Upper lobe of left lung (tissue), 6 donors: ENCODE results near the gene STAG1. TPM values are rescaled to one million over a fixed set of nuclear protein-coding genes. Genes with fewer than 3 reads are reported as not detected.

ENCODE experiments used
- ATAC-seq, 2 donors: fragments of 200-7000 bp; cut with Tn5 transposase; one replicate each; pipeline ENCODE4 v1.9.1; 2022; ENCODE audit warnings: mild to moderate bottlenecking in 2 of 2, moderate library complexity in 2 of 2; ENCODE audit not compliant: low FRiP score in 2 of 2
- DNase-seq, 2 donors: peaks; one replicate each; pipeline ENCODE4 v3.0.0-alpha.2; 2019 to 2020
- H3K27ac ChIP-seq, 4 donors: fragments of 200-600 bp; sonication (generic); one replicate each; pipeline ENCODE4 v1.5.1; 2016 to 2019
- H3K27me3 ChIP-seq, 4 donors: fragments of 200-600 bp; sonication (generic); one replicate each; pipeline ENCODE4 v1.5.1; 2017 to 2019
- H3K36me3 ChIP-seq, 4 donors: fragments of 200-600 bp; sonication (generic); one replicate each; pipeline ENCODE4 v1.5.1; 2016 to 2019
- H3K4me1 ChIP-seq, 4 donors: fragments of 200-600 bp; sonication (generic); one replicate each; pipeline ENCODE4 v1.5.1; 2018 to 2019
- H3K4me3 ChIP-seq, 4 donors: fragments of 200-600 bp; sonication (generic); one replicate each; pipeline ENCODE4 v1.5.1; 2017 to 2019; ENCODE audit warnings: mild to moderate bottlenecking in 2 of 4, moderate library complexity in 1 of 4
- H3K9me3 ChIP-seq, 4 donors: fragments of 200-600 bp; sonication (generic); one replicate each; pipeline ENCODE4 v1.5.1; 2018 to 2019
- EP300 ChIP-seq, 4 donors: sonication (generic); formaldehyde crosslinking; IDR thresholded peaks; one replicate each; pipeline ENCODE4 v1.5.1; 2017; ENCODE audit warnings: antibody characterized with exemption in 4 of 4, control low read depth in 2 of 4
- POLR2A ChIP-seq, 4 donors: fragments of 450-650 bp; IDR thresholded peaks; one replicate each; pipeline ENCODE4 v1.5.1; 2016 to 2017; ENCODE audit warnings: antibody characterized with exemption in 4 of 4, mild to moderate bottlenecking in 2 of 4
- POLR2AphosphoS5 ChIP-seq, 2 donors: sonication (generic); formaldehyde crosslinking; IDR thresholded peaks; one replicate each; pipeline ENCODE4 v1.5.1; 2017; ENCODE audit warnings: antibody characterized with exemption in 2 of 2
- WGBS, 2 donors: methylation state at CpG; one replicate each; pipeline ENCODE4 v1.1.5; 2017 to 2018; 5-methylcytosine and 5-hydroxymethylcytosine counted together
- total RNA-seq, 6 donors: library from RNA; depleted of rRNA in 4 of 6; stranded (reverse); fragments of >200 nt in 4 of 6; gene quantifications; one replicate each; pipeline versions ENCODE4 v1.1.0 to v1.2.1, GENCODE V29; 2016 to 2021
- TF ChIP-seq, protein P1 (sequence below), 6 experiments: fragments of 450-650 bp in 4 of 6; fragments of 200-600 bp in 2 of 6; sonication (generic) in 2 of 6; IDR thresholded peaks; one replicate each; pipeline ENCODE4 v1.5.1; 2016 to 2019; ENCODE audit warnings: antibody characterized with exemption in 6 of 6
- donor health status: DM: no; HTN: no; CAD: no; lungs with moderate emphysema.
- donor health status: DM: no; HTN: yes; CAD: no; lungs with severe emphysema.

Gene STAG1
- total RNA-seq, 6 donors from 2014 or later, result 19.1 to 65.0 (median 34.2) TPM

GRCh38 chr3:136642711-136643110, 109.5 kb downstream of the STAG1 start:
- DNase-seq (no peak), ATAC-seq (no peak)
- Histone ChIP-seq H3K4me3 (no peak overlapping the region), H3K36me3 (no peaks in the 10 kb centered on the region), H3K27me3 (no peaks in the 10 kb centered on the region), H3K27ac (no peak overlapping the region), H3K4me1 (peaks cover 0 to 3% (median 0%) of the 10 kb centered on the region in 4 donors), H3K9me3 (no peaks in the 10 kb centered on the region)
- 95 to 100% methylated on average over 1 of the region's 1 CpG for WGBS, 2 donors
- TF ChIP-seq POLR2A (IDR thresholded peaks at IDR 0.05), result no peak

GRCh38 chr3:136639069-136639468, 113.1 kb downstream of the STAG1 start:
- no peaks in the 10 kb centered on the region for H3K27me3 ChIP-seq
- no peak for ATAC-seq
- H3K36me3 ChIP-seq, result no peaks in the 10 kb centered on the region
- WGBS, 2 donors, result 91 to 92% methylated on average over 1 of the region's 1 CpG
- H3K4me3 ChIP-seq, result no peak overlapping the region
- TF ChIP-seq EP300 (IDR thresholded peaks at IDR 0.05), result no peak
- no peak for TF ChIP-seq POLR2AphosphoS5 (IDR thresholded peaks at IDR 0.05)
- no peak for TF ChIP-seq POLR2A (IDR thresholded peaks at IDR 0.05)
- TF ChIP-seq, protein P1, sequence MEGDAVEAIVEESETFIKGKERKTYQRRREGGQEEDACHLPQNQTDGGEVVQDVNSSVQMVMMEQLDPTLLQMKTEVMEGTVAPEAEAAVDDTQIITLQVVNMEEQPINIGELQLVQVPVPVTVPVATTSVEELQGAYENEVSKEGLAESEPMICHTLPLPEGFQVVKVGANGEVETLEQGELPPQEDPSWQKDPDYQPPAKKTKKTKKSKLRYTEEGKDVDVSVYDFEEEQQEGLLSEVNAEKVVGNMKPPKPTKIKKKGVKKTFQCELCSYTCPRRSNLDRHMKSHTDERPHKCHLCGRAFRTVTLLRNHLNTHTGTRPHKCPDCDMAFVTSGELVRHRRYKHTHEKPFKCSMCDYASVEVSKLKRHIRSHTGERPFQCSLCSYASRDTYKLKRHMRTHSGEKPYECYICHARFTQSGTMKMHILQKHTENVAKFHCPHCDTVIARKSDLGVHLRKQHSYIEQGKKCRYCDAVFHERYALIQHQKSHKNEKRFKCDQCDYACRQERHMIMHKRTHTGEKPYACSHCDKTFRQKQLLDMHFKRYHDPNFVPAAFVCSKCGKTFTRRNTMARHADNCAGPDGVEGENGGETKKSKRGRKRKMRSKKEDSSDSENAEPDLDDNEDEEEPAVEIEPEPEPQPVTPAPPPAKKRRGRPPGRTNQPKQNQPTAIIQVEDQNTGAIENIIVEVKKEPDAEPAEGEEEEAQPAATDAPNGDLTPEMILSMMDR (IDR thresholded peaks at IDR 0.05), result no peak
- H3K4me1 ChIP-seq, result peaks cover 0 to 3% (median 0%) of the 10 kb centered on the region in 4 donors
- H3K9me3 ChIP-seq, result no peaks in the 10 kb centered on the region
- DNase-seq, result no peak
- H3K27ac ChIP-seq, result no peak overlapping the region

DNA sequence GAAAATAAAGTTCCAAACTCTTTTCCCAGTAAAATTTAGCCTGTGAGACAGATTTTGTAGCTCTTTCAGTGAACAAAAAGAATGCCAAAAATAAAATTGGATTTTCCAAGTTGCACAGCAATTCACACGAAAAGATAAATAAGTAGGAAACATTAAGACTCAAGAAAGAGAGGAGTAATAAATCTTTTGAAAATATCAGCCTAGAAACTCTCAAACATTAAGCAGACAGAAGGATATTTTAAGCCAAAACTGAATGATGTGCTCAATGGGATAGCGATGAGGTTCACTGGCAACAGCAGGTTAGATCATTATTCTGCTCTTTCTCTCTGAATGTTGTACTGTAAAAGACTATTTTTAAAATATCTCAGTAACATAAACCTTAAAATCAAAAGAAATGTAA, 115.0 kb downstream of the STAG1 start:
- no peak overlapping the region for H3K4me3 ChIP-seq
- no peaks in the 10 kb centered on the region for H3K9me3 ChIP-seq
- WGBS, 2 donors, result 77 to 85% methylated on average over 2 of the region's 2 CpGs
- H3K27me3 ChIP-seq, result no peaks in the 10 kb centered on the region
- DNase-seq (no peak), ATAC-seq (no peak)
- no peaks in the 10 kb centered on the region for H3K36me3 ChIP-seq
- no peak overlapping the region for H3K27ac ChIP-seq
- H3K4me1 ChIP-seq, result peaks cover 0 to 9% (median 3%) of the 10 kb centered on the region in 4 donors
- TF ChIP-seq POLR2A (IDR thresholded peaks at IDR 0.05) (no peak), POLR2AphosphoS5 (IDR thresholded peaks at IDR 0.05) (no peak), EP300 (IDR thresholded peaks at IDR 0.05) (no peak)

- no peak for ATAC-seq
- Histone ChIP-seq H3K4me1 (peaks cover 0 to 10% (median 5%) of the 10 kb centered on the region in 4 donors), H3K36me3 (no peaks in the 10 kb centered on the region), H3K9me3 (no peaks in the 10 kb centered on the region), H3K27ac (no peak overlapping the region), H3K27me3 (no peaks in the 10 kb centered on the region), H3K4me3 (no peak overlapping the region)
- no peak for DNase-seq
- WGBS, 2 donors, result 95 to 96% methylated on average over 4 of the region's 4 CpGs
- TF ChIP-seq EP300 (IDR thresholded peaks at IDR 0.05), result no peak
- no peak for TF ChIP-seq POLR2AphosphoS5 (IDR thresholded peaks at IDR 0.05)
- TF ChIP-seq, protein P1 (IDR thresholded peaks at IDR 0.05), result no peak
- TF ChIP-seq POLR2A (IDR thresholded peaks at IDR 0.05), result no peak
These were observed 117.4 kb downstream of the STAG1 start for GRCh38 chr3:136634821-136635220.

- no peak for ATAC-seq
- 94 to 96% methylated on average over 5 of the region's 5 CpGs for WGBS, 2 donors
These were observed 119.5 kb downstream of the STAG1 start for GRCh38 chr3:136632625-136633081.

More at GRCh38 chr3:136632625-136633081, 119.5 kb downstream of the STAG1 start:
- H3K9me3 ChIP-seq, result no peaks in the 10 kb centered on the region
- H3K4me1 ChIP-seq, result peaks cover 0 to 10% (median 4%) of the 10 kb centered on the region in 4 donors
- H3K27ac ChIP-seq, result no peak overlapping the region
- no peak overlapping the region for H3K4me3 ChIP-seq
- H3K36me3 ChIP-seq, result no peaks in the 10 kb centered on the region
- DNase-seq, result no peak
- no peaks in the 10 kb centered on the region for H3K27me3 ChIP-seq
- TF ChIP-seq POLR2AphosphoS5 (IDR thresholded peaks at IDR 0.05) (no peak), EP300 (IDR thresholded peaks at IDR 0.05) (no peak), POLR2A (IDR thresholded peaks at IDR 0.05) (no peak)
- TF ChIP-seq, protein P1 (IDR thresholded peaks at IDR 0.05), result no peak
